Hepatocyte (in vitro differentiated cells): ENCODE measurements around the gene ERCC3. TPM values are rescaled to one million over a fixed set of nuclear protein-coding genes. Genes with fewer than 3 reads are reported as not detected.

Source experiments
- DNase-seq: peaks from one replicate; pipeline ENCODE4 v3.0.0-alpha.2; 2016; ENCODE audit warnings: low spot score
- H2AFZ ChIP-seq: fragments of 200-600 bp; sonication (generic); 2 replicates; pipeline ENCODE4 v1.6.0; 2016; ENCODE audit warnings: antibody characterized with exemption, mild to moderate bottlenecking
- H3K27ac ChIP-seq: fragments of 200-600 bp; sonication (generic); 2 replicates; pipeline ENCODE4 v1.5.1; 2016; ENCODE audit warnings: mild to moderate bottlenecking
- H3K27me3 ChIP-seq: fragments of 200-600 bp; sonication (generic); 2 replicates; pipeline ENCODE4 v1.6.1; 2016
- H3K36me3 ChIP-seq: fragments of 200-600 bp; sonication (generic); replicated peaks from 2 replicates; pipeline ENCODE4 v1.5.1; 2016; ENCODE audit warnings: low read depth; ENCODE audit not compliant: insufficient read depth
- H3K4me1 ChIP-seq: fragments of 200-600 bp; sonication (generic); 2 replicates; pipeline ENCODE4 v1.5.1; 2016; ENCODE audit warnings: mild to moderate bottlenecking, moderate library complexity; ENCODE audit not compliant: insufficient read depth
- H3K4me2 ChIP-seq: fragments of 200-600 bp; sonication (generic); 2 replicates; pipeline ENCODE4 v1.6.0; 2016
- H3K4me3 ChIP-seq: fragments of 200-600 bp; sonication (generic); 2 replicates; pipeline ENCODE4 v1.5.1; 2016; ENCODE audit warnings: mild to moderate bottlenecking
- H3K79me2 ChIP-seq: fragments of 200-600 bp; sonication (generic); 2 replicates; pipeline ENCODE4 v1.6.0; 2017; ENCODE audit warnings: mild to moderate bottlenecking
- H3K9me2 ChIP-seq: fragments of 200-600 bp; sonication (generic); replicated peaks from 2 replicates; pipeline ENCODE4 v1.6.0; 2017; ENCODE audit warnings: mild to moderate bottlenecking; ENCODE audit not compliant: insufficient read depth
- H3K9me3 ChIP-seq: fragments of 200-600 bp; sonication (generic); 2 replicates; pipeline ENCODE4 v1.5.1; 2016; ENCODE audit warnings: low read depth, mild to moderate bottlenecking
- H4K20me1 ChIP-seq: fragments of 200-600 bp; sonication (generic); 2 replicates; pipeline ENCODE4 v1.6.0; 2016; ENCODE audit warnings: mild to moderate bottlenecking; ENCODE audit not compliant: insufficient read depth, poor library complexity, severe bottlenecking
- EZH2 ChIP-seq: fragments of 200-600 bp; sonication (generic); IDR thresholded peaks from 2 replicates; pipeline ENCODE4 v1.6.1; 2016; ENCODE audit warnings: antibody characterized with exemption, mild to moderate bottlenecking, borderline replicate concordance
- EZH2phosphoT487 ChIP-seq: fragments of 200-600 bp; sonication (generic); IDR thresholded peaks from one replicate; pipeline ENCODE4 v1.6.1; 2018; ENCODE audit warnings: antibody characterized with exemption, mild to moderate bottlenecking, low read depth, moderate library complexity; ENCODE audit not compliant: unreplicated experiment, severe bottlenecking
- WGBS: methylation state at CpG from one replicate; pipeline ENCODE4 v1.1.6; 2016; ENCODE audit warnings: low lambda C conversion rate; ENCODE audit errors: missing lambda C conversion rate; 5-methylcytosine and 5-hydroxymethylcytosine counted together
- polyA plus RNA-seq: library from polyadenylated mRNA; unstranded; fragments of >200 nt; fragmentation: Nextera tagmentation; extraction: Ambion mirVana; gene quantifications from 2 replicates; pipeline ENCODE4 v1.2.1, GENCODE V29; 2016
- total RNA-seq: library from RNA; depleted of rRNA; stranded (reverse); fragments of >200 nt; gene quantifications from 2 replicates; pipeline ENCODE4 v1.2.3, GENCODE V29; 2014
- TF ChIP-seq, protein P1 (sequence below): fragments of 200-600 bp; sonication (generic); IDR thresholded peaks from 2 replicates; pipeline ENCODE4 v1.5.1; 2016; ENCODE audit warnings: antibody characterized with exemption, mild to moderate bottlenecking; ENCODE audit not compliant: poor library complexity

The ERCC3 gene
- total and polyA plus RNA-seq, 2 experiments from 2014 or later, result 40.7 to 43.5 TPM

DNA sequence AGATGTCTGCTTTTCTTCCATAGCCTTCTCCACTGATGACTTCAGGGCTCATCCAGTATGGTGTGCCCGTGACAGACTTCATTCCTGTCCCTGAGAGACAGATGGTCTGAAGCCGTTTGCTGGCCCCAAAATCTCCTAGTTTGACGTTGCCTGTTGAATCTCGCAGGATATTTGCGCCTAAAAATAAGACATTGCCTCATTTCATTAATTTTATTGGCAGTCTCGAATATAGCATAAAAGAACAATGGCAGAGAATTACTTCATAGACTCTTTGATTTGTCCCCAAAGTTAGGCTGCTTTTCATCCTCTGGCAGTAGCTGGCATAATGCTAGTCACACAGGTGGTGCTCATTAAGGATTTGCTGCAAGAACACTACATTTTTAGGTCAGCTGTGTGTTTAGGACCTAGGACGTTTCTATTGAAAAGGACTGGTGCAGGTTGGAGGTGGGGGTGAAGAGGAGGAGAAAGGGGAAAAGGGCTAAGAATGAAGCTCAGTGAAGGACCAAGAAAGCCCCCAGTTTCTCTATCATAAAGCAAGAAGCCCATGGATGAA lies 14.7 kb upstream of the ERCC3 start:
- Histone ChIP-seq H3K4me2 (no peak overlapping the region), H4K20me1 (peaks cover 2% of the 10 kb centered on the region), H3K27me3 (no peaks in the 10 kb centered on the region), H3K4me3 (no peak overlapping the region), H3K9me2 (no peaks in the 10 kb centered on the region), H3K9me3 (no peaks in the 10 kb centered on the region), H3K4me1 (no peaks in the 10 kb centered on the region), H3K79me2 (no peaks in the 10 kb centered on the region), H2AFZ (no peak overlapping the region), H3K27ac (no peak overlapping the region), H3K36me3 (no peaks in the 10 kb centered on the region)
- 94% methylated on average over 7 of the region's 7 CpGs for WGBS
- no peak for DNase-seq
- TF ChIP-seq, protein P1, sequence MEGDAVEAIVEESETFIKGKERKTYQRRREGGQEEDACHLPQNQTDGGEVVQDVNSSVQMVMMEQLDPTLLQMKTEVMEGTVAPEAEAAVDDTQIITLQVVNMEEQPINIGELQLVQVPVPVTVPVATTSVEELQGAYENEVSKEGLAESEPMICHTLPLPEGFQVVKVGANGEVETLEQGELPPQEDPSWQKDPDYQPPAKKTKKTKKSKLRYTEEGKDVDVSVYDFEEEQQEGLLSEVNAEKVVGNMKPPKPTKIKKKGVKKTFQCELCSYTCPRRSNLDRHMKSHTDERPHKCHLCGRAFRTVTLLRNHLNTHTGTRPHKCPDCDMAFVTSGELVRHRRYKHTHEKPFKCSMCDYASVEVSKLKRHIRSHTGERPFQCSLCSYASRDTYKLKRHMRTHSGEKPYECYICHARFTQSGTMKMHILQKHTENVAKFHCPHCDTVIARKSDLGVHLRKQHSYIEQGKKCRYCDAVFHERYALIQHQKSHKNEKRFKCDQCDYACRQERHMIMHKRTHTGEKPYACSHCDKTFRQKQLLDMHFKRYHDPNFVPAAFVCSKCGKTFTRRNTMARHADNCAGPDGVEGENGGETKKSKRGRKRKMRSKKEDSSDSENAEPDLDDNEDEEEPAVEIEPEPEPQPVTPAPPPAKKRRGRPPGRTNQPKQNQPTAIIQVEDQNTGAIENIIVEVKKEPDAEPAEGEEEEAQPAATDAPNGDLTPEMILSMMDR, result no peak
- TF ChIP-seq EZH2 (no peak), EZH2phosphoT487 (no peak)

DNA sequence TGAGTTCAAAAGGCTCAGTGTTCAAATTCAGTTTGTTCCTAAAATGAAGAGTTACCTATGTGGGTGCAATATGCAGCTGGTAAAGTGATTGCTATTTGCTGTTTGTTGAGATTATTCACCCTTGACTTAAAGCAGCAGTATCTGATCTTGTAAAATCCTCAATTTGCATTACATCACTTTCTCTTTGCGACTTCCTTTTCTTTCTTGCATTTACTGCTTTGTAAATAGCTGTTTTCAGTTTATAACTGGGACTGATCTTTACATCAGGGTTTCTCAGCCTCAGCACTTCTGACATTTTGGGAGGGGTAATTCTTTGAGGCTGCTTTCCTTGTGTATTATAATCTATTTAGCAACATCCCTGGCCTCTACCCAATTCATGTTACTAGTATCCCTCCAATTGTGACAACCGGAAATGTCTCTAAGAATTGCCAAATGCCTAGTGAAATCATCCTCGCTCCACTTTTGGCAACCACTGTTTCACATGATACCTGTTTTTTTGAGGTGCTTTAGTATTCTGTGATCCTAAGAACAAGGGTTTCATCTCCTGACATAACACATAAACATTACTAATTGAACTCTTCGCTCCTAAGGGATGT lies 12.1 kb upstream of the ERCC3 start:
- Histone ChIP-seq H3K4me1 (no peaks in the 10 kb centered on the region), H4K20me1 (no peaks in the 10 kb centered on the region), H3K27ac (no peak overlapping the region), H3K9me2 (no peaks in the 10 kb centered on the region), H3K36me3 (no peaks in the 10 kb centered on the region), H3K9me3 (no peaks in the 10 kb centered on the region), H3K4me2 (no peak overlapping the region), H3K4me3 (no peak overlapping the region), H3K79me2 (no peaks in the 10 kb centered on the region), H2AFZ (no peak overlapping the region), H3K27me3 (no peaks in the 10 kb centered on the region)
- DNase-seq, result no peak
- WGBS, result 90% methylated on average over 4 of the region's 4 CpGs
- TF ChIP-seq EZH2phosphoT487, result no peak
- no peak for TF ChIP-seq EZH2
- TF ChIP-seq, protein P1, result no peak

DNA sequence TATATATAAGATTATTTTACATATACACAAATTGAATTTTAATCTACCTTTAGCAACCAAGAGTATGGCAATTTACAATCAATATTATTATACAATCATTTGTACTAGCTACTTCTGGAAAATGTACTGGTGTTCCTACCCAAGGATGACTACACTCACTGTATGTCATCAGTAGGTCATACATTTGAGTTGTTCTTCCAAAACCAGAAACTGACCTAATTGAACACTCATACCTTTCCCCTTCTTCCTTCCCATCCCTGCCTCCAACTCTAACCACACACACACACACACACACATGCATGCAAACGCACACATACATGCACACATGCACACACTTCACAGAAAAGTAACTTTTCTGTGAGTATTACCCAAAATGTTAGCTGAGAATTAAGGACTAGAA lies 8.2 kb upstream of the ERCC3 start:
- H3K4me1 ChIP-seq, result no peaks in the 10 kb centered on the region
- no peaks in the 10 kb centered on the region for H3K27me3 ChIP-seq
- H3K79me2 ChIP-seq, result no peaks in the 10 kb centered on the region
- no peak overlapping the region for H3K27ac ChIP-seq
- no peaks in the 10 kb centered on the region for H3K9me2 ChIP-seq
- no peak overlapping the region for H2AFZ ChIP-seq
- TF ChIP-seq EZH2 (no peak), EZH2phosphoT487 (no peak)
- WGBS, result 91% methylated on average over 1 of the region's 1 CpG
- no peaks in the 10 kb centered on the region for H3K9me3 ChIP-seq
- no peak for DNase-seq
- no peak overlapping the region for H3K4me2 ChIP-seq
- H4K20me1 ChIP-seq, result no peaks in the 10 kb centered on the region
- H3K4me3 ChIP-seq, result no peak overlapping the region
- H3K36me3 ChIP-seq, result no peaks in the 10 kb centered on the region

DNA sequence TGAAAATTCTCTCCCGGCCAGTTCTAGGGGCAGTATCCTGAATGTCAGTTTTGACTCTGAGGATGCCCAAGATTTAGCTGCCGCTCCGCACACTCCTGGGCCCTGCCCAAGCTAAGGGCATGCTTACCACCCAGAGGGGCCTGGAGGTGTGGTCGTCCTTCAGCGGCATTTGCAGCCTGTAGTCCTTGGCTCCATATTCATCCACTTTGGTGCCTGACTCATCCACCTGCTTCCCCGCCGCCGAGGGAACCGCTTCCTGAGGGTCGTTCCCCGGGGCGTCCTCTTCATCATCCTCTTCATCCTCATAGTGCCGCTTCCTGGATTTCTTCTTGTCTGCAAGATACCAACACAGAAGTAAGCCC lies 577 bp downstream of the ERCC3 start:
- Histone ChIP-seq H3K27ac (peak overlapping the region; percentile 70), H2AFZ (peak overlapping the region; percentile 55), H3K79me2 (peaks cover 18% of the 10 kb centered on the region), H3K4me1 (peaks cover 11% of the 10 kb centered on the region), H3K9me3 (no peaks in the 10 kb centered on the region), H3K9me2 (no peaks in the 10 kb centered on the region), H3K4me2 (peak overlapping the region; percentile 98), H3K36me3 (no peaks in the 10 kb centered on the region), H3K4me3 (peak overlapping the region; percentile 95), H4K20me1 (no peaks in the 10 kb centered on the region), H3K27me3 (no peaks in the 10 kb centered on the region)
- DNase-seq, result peak; percentile 11
- TF ChIP-seq EZH2 (no peak), EZH2phosphoT487 (no peak)
- TF ChIP-seq, protein P1, result no peak
- 17% methylated on average over 13 of the region's 13 CpGs for WGBS
